Neural crest cell (in vitro differentiated cells): ENCODE results near the gene CFAP61. TPM values are rescaled to one million over a fixed set of nuclear protein-coding genes. Genes with fewer than 3 reads are reported as not detected.

Source experiments
- DNase-seq: peaks from one replicate; pipeline ENCODE4 v3.0.0; 2021; ENCODE audit warnings: low read depth, mixed read lengths, low spot score
- H3K27ac Mint-ChIP-seq: one replicate; pipeline ENCODE4 v1.8.0; 2021; ENCODE audit warnings: mild to moderate bottlenecking, mixed read lengths; ENCODE audit not compliant: unreplicated experiment
- H3K27me3 Mint-ChIP-seq: 2 replicates; pipeline ENCODE4 v1.8.0; 2021; ENCODE audit warnings: low read depth, mild to moderate bottlenecking, mixed read lengths
- H3K36me3 Mint-ChIP-seq: 2 replicates; pipeline ENCODE4 v1.8.0; 2021; ENCODE audit warnings: low read depth, mild to moderate bottlenecking, mixed read lengths
- H3K4me1 Mint-ChIP-seq: 2 replicates; pipeline ENCODE4 v1.8.0; 2021; ENCODE audit warnings: mixed read lengths
- H3K4me3 Mint-ChIP-seq: one replicate; pipeline ENCODE4 v1.8.0; 2021; ENCODE audit warnings: mild to moderate bottlenecking, mixed read lengths
- H3K9me3 Mint-ChIP-seq: 2 replicates; pipeline ENCODE4 v1.8.0; 2021; ENCODE audit warnings: mixed read lengths
- total RNA-seq: library from RNA; stranded (reverse); gene quantifications from 2 replicates; pipeline ENCODE4 v1.2.1, GENCODE V29; 2021
- TF ChIP-seq, protein P1 (sequence below): fragments of 200-600 bp; sonication (generic); conservative IDR thresholded peaks from 2 replicates; pipeline ENCODE4 v1.5.0; 2021; ENCODE audit warnings: antibody characterized with exemption, mild to moderate bottlenecking

Gene CFAP61
- total RNA-seq, 1 donor from 2014 or later: 1.9 TPM

DNA sequence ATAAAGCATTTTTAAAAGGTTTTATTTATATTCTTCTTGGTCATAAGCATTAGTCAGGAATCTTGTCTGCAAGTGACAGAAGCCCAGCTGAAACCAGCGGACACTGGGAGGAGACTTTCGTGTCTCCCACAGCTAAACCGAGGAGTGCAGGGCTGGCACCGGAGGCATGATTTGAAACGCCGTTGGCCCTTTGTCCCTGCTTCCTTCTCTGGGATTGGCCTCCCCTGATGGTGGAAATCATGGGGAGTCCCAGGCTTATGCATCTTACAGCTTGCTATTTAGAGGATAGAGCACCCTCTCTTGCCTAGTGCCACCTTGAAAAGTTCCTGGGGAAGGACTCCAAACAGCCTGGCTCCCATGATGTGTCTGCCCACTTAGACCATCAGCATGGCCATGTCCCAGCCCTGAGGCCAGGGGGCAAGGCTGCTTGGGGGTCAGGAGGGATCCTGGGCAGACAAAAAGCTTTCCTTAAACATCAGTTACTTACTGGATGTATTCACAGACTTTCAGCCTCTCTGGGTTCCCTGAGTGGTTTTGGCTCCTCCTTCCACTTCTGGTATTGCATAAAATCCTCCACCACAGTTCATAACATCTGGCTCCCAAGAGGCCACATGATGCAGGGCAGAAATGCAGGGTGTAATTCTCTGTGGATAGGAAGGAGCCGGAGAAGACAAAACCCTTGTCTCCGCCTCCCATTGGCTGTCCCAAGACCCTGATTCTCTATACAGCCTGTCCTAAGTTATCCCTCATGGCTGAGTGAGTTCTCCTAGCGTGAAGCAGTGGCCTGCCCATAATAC is 266.2 kb downstream of the CFAP61 start:
- Mint-ChIP-seq H3K27ac (no peak overlapping the region), H3K4me3 (no peak overlapping the region), H3K9me3 (peaks cover 2% of the 10 kb centered on the region), H3K36me3 (no peaks in the 10 kb centered on the region), H3K27me3 (no peaks in the 10 kb centered on the region), H3K4me1 (no peaks in the 10 kb centered on the region)
- no peak for DNase-seq
- TF ChIP-seq, protein P1, sequence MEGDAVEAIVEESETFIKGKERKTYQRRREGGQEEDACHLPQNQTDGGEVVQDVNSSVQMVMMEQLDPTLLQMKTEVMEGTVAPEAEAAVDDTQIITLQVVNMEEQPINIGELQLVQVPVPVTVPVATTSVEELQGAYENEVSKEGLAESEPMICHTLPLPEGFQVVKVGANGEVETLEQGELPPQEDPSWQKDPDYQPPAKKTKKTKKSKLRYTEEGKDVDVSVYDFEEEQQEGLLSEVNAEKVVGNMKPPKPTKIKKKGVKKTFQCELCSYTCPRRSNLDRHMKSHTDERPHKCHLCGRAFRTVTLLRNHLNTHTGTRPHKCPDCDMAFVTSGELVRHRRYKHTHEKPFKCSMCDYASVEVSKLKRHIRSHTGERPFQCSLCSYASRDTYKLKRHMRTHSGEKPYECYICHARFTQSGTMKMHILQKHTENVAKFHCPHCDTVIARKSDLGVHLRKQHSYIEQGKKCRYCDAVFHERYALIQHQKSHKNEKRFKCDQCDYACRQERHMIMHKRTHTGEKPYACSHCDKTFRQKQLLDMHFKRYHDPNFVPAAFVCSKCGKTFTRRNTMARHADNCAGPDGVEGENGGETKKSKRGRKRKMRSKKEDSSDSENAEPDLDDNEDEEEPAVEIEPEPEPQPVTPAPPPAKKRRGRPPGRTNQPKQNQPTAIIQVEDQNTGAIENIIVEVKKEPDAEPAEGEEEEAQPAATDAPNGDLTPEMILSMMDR: no peak

DNA sequence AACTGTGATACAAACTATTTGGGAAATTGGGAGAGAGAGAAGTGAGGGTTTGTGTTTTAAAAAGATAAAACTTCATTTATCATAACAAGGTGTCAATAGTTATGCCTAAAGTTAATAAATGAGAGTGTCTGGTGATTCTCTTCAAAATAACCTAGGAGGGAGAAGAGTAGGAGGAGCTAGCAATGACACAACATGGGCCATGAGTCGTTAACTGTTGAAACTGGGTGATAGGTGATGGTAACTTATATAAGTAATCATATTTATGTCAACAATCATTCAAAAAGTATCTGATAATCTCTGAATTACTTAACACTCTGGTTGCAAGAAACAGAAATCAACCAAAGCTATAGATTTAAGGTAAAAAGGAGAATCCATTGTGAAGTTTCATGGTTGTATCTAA is 268.8 kb downstream of the CFAP61 start:
- Mint-ChIP-seq H3K27ac (no peak overlapping the region), H3K9me3 (peaks cover 2% of the 10 kb centered on the region), H3K36me3 (no peaks in the 10 kb centered on the region), H3K4me3 (no peak overlapping the region), H3K27me3 (peaks cover 3% of the 10 kb centered on the region), H3K4me1 (no peaks in the 10 kb centered on the region)
- no peak for DNase-seq
- TF ChIP-seq, protein P1: no peak

DNA sequence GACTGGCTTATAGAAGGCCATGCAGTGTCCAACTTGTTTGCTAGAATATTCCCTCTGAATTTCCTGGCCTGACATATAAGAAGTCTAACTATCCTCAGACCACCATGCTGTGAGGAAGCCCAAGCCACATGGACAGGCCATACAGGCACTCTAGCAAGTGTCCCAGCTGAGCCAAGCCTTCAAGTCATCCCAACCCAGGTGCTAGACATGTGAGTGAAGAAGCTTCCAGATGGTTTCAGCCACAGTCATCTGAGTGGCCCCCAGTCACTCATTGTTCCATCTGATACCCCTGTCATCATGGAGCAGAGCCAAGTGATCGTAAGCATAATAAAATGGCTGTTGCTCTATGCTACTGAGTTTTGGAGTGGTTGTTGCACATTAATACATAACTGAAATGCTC is 269.6 kb downstream of the CFAP61 start:
- Mint-ChIP-seq H3K9me3 (peaks cover 2% of the 10 kb centered on the region), H3K27me3 (peaks cover 3% of the 10 kb centered on the region), H3K4me3 (no peak overlapping the region), H3K27ac (no peak overlapping the region), H3K4me1 (no peaks in the 10 kb centered on the region), H3K36me3 (no peaks in the 10 kb centered on the region)
- TF ChIP-seq, protein P1: no peak
- DNase-seq: no peak

DNA sequence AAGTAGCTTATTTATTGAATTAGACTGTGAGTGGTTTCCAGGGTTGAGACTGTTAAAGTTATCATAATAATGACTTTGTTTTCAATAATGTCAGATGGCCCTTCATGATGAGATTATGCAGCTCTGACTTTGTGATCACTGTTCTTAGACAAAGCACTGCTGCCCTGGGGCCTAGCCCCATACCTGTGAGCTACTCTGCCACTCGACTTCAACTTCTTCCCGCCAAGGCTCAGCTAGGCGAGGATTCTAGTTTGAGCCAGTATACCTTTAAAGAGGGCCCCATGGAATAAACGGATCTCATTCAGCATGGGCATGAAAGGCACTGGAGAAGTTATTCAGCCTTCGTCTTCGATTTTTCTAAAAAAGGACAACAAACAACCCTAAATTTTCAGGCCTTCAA is 270.6 kb downstream of the CFAP61 start:
- DNase-seq: no peak
- Mint-ChIP-seq H3K4me3 (no peak overlapping the region), H3K9me3 (peaks cover 2% of the 10 kb centered on the region), H3K27me3 (peaks cover 3% of the 10 kb centered on the region), H3K27ac (no peak overlapping the region), H3K4me1 (no peaks in the 10 kb centered on the region), H3K36me3 (no peaks in the 10 kb centered on the region)
- TF ChIP-seq, protein P1: no peak

DNA sequence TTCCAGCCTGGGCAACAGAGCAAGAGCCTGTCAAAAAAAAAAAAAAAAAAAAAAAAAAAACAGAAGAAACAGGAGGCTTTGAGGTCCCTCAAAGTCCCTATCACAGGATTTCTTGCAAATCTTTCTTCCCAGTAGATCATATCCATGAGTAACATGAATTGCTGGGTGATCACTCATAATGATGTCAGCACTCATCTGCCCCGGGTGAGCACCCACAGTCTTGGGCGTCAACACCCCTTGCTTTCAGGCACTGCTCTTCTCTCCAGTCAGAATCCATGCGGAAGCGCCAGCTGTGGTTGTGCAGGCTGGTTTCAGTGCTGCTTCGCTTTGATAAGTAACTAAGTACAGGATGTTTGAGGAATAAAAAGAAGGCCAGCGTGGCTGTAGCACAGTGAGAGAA is 275.4 kb downstream of the CFAP61 start:
- no peak for DNase-seq
- TF ChIP-seq, protein P1: no peak
- no peak overlapping the region for H3K27ac Mint-ChIP-seq
- peaks cover 3% of the 10 kb centered on the region for H3K27me3 Mint-ChIP-seq
- H3K4me3 Mint-ChIP-seq: no peak overlapping the region
- peaks cover 9% of the 10 kb centered on the region for H3K4me1 Mint-ChIP-seq
- H3K36me3 Mint-ChIP-seq: no peaks in the 10 kb centered on the region
- H3K9me3 Mint-ChIP-seq: no peaks in the 10 kb centered on the region
